AG04450 (cell line): ENCODE measurements around the gene CDC5L. TPM values are rescaled to one million over a fixed set of nuclear protein-coding genes. Genes with fewer than 3 reads are reported as not detected.

Experiments used
- CTCF ChIA-PET: fragments of 300-600, 350-600 bp; formaldehyde crosslinking; extraction: SDS; loops from one replicate; lab custom pipeline; 2022; ENCODE audit warnings: antibody characterized with exemption, inconsistent platforms; lab: Charles Lee
- POLR2A ChIA-PET: fragments of 350-600 bp; formaldehyde crosslinking; extraction: SDS; loops from one replicate; lab custom pipeline; 2021; ENCODE audit warnings: antibody characterized with exemption, inconsistent platforms; lab: Yijun Ruan, JAX
- DNase-seq: peaks from one replicate; pipeline ENCODE4 v3.0.0-alpha.2; 2011; ENCODE audit warnings: low read depth, low spot score
- H3K27ac ChIP-seq: one replicate; pipeline ENCODE4 v1.5.1; 2012; ENCODE audit warnings: low read depth, low read length, control low read depth
- H3K27me3 ChIP-seq: one replicate; pipeline ENCODE4 v1.6.0; 2012; ENCODE audit warnings: low read length; ENCODE audit not compliant: control insufficient read depth, insufficient read depth
- H3K4me3 ChIP-seq: 2 replicates; pipeline ENCODE4 v1.5.1; 2011; ENCODE audit warnings: mild to moderate bottlenecking, low read depth, low read length, control low read depth
- H3K9me3 ChIP-seq: 2 replicates; pipeline ENCODE4 v1.5.1; 2012; ENCODE audit warnings: low read length; ENCODE audit not compliant: control insufficient read depth, insufficient read depth
- CTCF ChIP-seq: IDR thresholded peaks from 2 replicates; pipeline ENCODE4 v1.5.1; 2011; ENCODE audit warnings: low read depth, low read length, control low read depth, inconsistent platforms
- polyA plus RNA-seq: library from polyadenylated mRNA; depleted of rRNA; stranded (reverse); fragments of >200 nt; gene quantifications from 2 replicates; pipeline ENCODE4 v1.2.3, GENCODE V29; 2011

CDC5L gene
- polyA plus RNA-seq, 1 experiment: 22.4 TPM

- ChIA-PET CTCF (interaction anchor here (0.8 to 3.6 kb wide), 3 partner anchors 9 to 151 kb away, joined by 3 to 60 read pairs (median 3); no protein-coding TSS in a partner anchor), POLR2A (no interaction called here)
- Histone ChIP-seq H3K4me3 (no peak overlapping the region), H3K9me3 (no peaks in the 10 kb centered on the region), H3K27me3 (peaks cover 35% of the 10 kb centered on the region), H3K27ac (no peak overlapping the region)
- TF ChIP-seq CTCF: no peak
- no peak for DNase-seq
Observed at GRCh38 chr6:44478158-44478557, 90.7 kb downstream of the CDC5L start.

- Histone ChIP-seq H3K27ac (no peak overlapping the region), H3K4me3 (no peak overlapping the region), H3K9me3 (no peaks in the 10 kb centered on the region), H3K27me3 (peaks cover 35% of the 10 kb centered on the region)
- ChIA-PET CTCF (no interaction called here), POLR2A (no interaction called here)
- no peak for TF ChIP-seq CTCF
- DNase-seq: no peak
Observed at GRCh38 chr6:44478591-44479254, 91.2 kb downstream of the CDC5L start.

- no peak for TF ChIP-seq CTCF
- ChIA-PET CTCF (interaction anchor here (0.7 kb wide), 1 partner anchor 898 kb away, joined by 3 read pairs; no protein-coding TSS in a partner anchor), POLR2A (no interaction called here)
Observed at GRCh38 chr6:44480097-44480541, 92.6 kb downstream of the CDC5L start.

GRCh38 chr6:44481056-44481455 is 93.5 kb downstream of the CDC5L start:
- no peak overlapping the region for H3K4me3 ChIP-seq
- ChIA-PET POLR2A (no interaction called here), CTCF (no interaction called here)
- H3K27me3 ChIP-seq: peaks cover 37% of the 10 kb centered on the region
- TF ChIP-seq CTCF: no peak
- no peak overlapping the region for H3K27ac ChIP-seq
- H3K9me3 ChIP-seq: no peaks in the 10 kb centered on the region
- no peak for DNase-seq

More at GRCh38 chr6:44480097-44480541, 92.6 kb downstream of the CDC5L start:
- H3K9me3 ChIP-seq: no peaks in the 10 kb centered on the region
- H3K4me3 ChIP-seq: no peak overlapping the region
- H3K27me3 ChIP-seq: peaks cover 37% of the 10 kb centered on the region
- H3K27ac ChIP-seq: no peak overlapping the region
- no peak for DNase-seq

GRCh38 chr6:44481760-44482159 is 94.3 kb downstream of the CDC5L start:
- Histone ChIP-seq H3K27ac (no peak overlapping the region), H3K27me3 (peaks cover 39% of the 10 kb centered on the region), H3K9me3 (no peaks in the 10 kb centered on the region), H3K4me3 (no peak overlapping the region)
- CTCF ChIA-PET: no interaction called here
- DNase-seq: no peak
- POLR2A ChIA-PET: no interaction called here
- no peak for TF ChIP-seq CTCF
